DND-41 (cell line): ENCODE measurements around the gene LILRB4.

ENCODE experiments used
- ATAC-seq: fragments of 200-7000 bp; cut with Tn5 transposase; 3 replicates; pipeline ENCODE4 v1.9.1; 2021; ENCODE audit warnings: low read depth; ENCODE audit not compliant: insufficient read depth
- DNase-seq: peaks from one replicate; pipeline ENCODE4 v3.0.0-alpha.2; 2020
- H2AFZ ChIP-seq: 2 replicates; pipeline ENCODE4 v1.6.0; 2012; ENCODE audit warnings: low read depth, low read length
- H3K27ac ChIP-seq: 2 replicates; pipeline ENCODE4 v1.5.1; 2012; ENCODE audit warnings: low read length, inconsistent platforms
- H3K27me3 ChIP-seq: fragments of 200-600 bp; sonication (generic); 2 replicates; pipeline ENCODE4 v1.6.0; 2012; ENCODE audit warnings: low read length, mild to moderate bottlenecking, inconsistent platforms; ENCODE audit not compliant: insufficient read depth, poor library complexity
- H3K36me3 ChIP-seq: 2 replicates; pipeline ENCODE4 v1.5.1; 2012; ENCODE audit warnings: low read length, inconsistent platforms; ENCODE audit not compliant: insufficient read depth
- H3K4me1 ChIP-seq: 2 replicates; pipeline ENCODE4 v1.5.1; 2012; ENCODE audit warnings: mild to moderate bottlenecking, low read length; ENCODE audit not compliant: insufficient read depth
- H3K4me2 ChIP-seq: 2 replicates; pipeline ENCODE4 v1.6.0; 2012; ENCODE audit warnings: mild to moderate bottlenecking, moderate library complexity, low read length, inconsistent platforms; ENCODE audit not compliant: insufficient read depth
- H3K4me3 ChIP-seq, 2 experiments: fragments of 200-600 bp in 1 of 2; shearing (Covaris generic) in 1 of 2; 2 replicates each; pipeline ENCODE4 v1.5.1; 2012 to 2016; ENCODE audit warnings: inconsistent platforms in 2 of 2, low read length in 2 of 2, mild to moderate bottlenecking in 2 of 2, low read depth in 1 of 2, moderate library complexity in 1 of 2
- H3K79me2 ChIP-seq: 2 replicates; pipeline ENCODE4 v1.6.0; 2012; ENCODE audit warnings: low read length, inconsistent platforms; ENCODE audit not compliant: insufficient read depth
- H3K9ac ChIP-seq: 2 replicates; pipeline ENCODE4 v1.6.0; 2012; ENCODE audit warnings: low read depth, mild to moderate bottlenecking, inconsistent platforms, low read length, moderate library complexity
- H3K9me3 ChIP-seq: 2 replicates; pipeline ENCODE4 v1.5.1; 2012; ENCODE audit warnings: low read length, moderate library complexity, mild to moderate bottlenecking, inconsistent platforms; ENCODE audit not compliant: insufficient read depth, severe bottlenecking
- H4K20me1 ChIP-seq: 2 replicates; pipeline ENCODE4 v1.6.0; 2012; ENCODE audit warnings: low read length; ENCODE audit not compliant: insufficient read depth
- CTCF ChIP-seq: IDR thresholded peaks from 2 replicates; pipeline ENCODE4 v1.5.1; 2012; ENCODE audit warnings: borderline replicate concordance, low read length, moderate library complexity, mild to moderate bottlenecking; ENCODE audit not compliant: poor library complexity, severe bottlenecking; ENCODE audit errors: extremely low read depth
- EZH2 ChIP-seq: IDR thresholded peaks from 3 replicates; pipeline ENCODE4 v1.6.1; 2012; ENCODE audit warnings: borderline replicate concordance, low read depth, mild to moderate bottlenecking, moderate library complexity, low read length, inconsistent platforms; ENCODE audit not compliant: severe bottlenecking

Gene LILRB4

GRCh38 chr19:54662730-54663129 is at the start of gene LILRB4:
LILRB4 (plus strand) TSS chr19:54662985; CDS start chr19:54663034, 49 bp downstream.
- Histone ChIP-seq H3K27me3 (no peaks in the 10 kb centered on the region), H3K9ac (no peak within 1 kb of the TSS), H3K9me3 (no peaks in the 10 kb centered on the region), H3K4me1 (no peaks in the 10 kb centered on the region), H3K36me3 (no peaks in the 10 kb centered on the region), H3K4me3 (no peak within 1 kb of the TSS), H3K4me2 (no peak within 1 kb of the TSS), H3K27ac (no peak within 1 kb of the TSS), H3K79me2 (no peaks in the 10 kb centered on the region), H2AFZ (no peak within 1 kb of the TSS), H4K20me1 (no peaks in the 10 kb centered on the region; the same call in 1 of the 2 replicates)
- ATAC-seq (no peak), DNase-seq (no peak)
- TF ChIP-seq CTCF, result no peak
- TF ChIP-seq EZH2, result no peak

- Histone ChIP-seq H3K9me3 (no peaks in the 10 kb centered on the region), H4K20me1 (no peaks in the 10 kb centered on the region), H3K4me2 (no peak overlapping the region), H3K36me3 (no peaks in the 10 kb centered on the region), H2AFZ (no peak overlapping the region), H3K27ac (no peak overlapping the region), H3K79me2 (no peaks in the 10 kb centered on the region), H3K9ac (no peak overlapping the region), H3K27me3 (no peaks in the 10 kb centered on the region), H3K4me3 (no peak overlapping the region), H3K4me1 (no peaks in the 10 kb centered on the region)
- no peak for DNase-seq
- TF ChIP-seq EZH2 (no peak), CTCF (no peak)
- ATAC-seq, result no peak
Observed at GRCh38 chr19:54614726-54615125, 48.1 kb upstream of the LILRB4 start.

- TF ChIP-seq CTCF (no peak), EZH2 (no peak)
- Histone ChIP-seq H3K4me2 (no peak overlapping the region), H3K27ac (no peak overlapping the region), H3K9me3 (no peaks in the 10 kb centered on the region), H3K4me3 (no peak overlapping the region), H3K27me3 (no peaks in the 10 kb centered on the region), H3K9ac (no peak overlapping the region), H3K36me3 (no peaks in the 10 kb centered on the region), H3K4me1 (no peaks in the 10 kb centered on the region), H2AFZ (no peak overlapping the region), H3K79me2 (no peaks in the 10 kb centered on the region), H4K20me1 (no peaks in the 10 kb centered on the region)
- DNase-seq, result no peak
- ATAC-seq, result no peak
Observed at GRCh38 chr19:54616057-54616456, 46.7 kb upstream of the LILRB4 start.
